Astrocyte (in vitro differentiated cells and primary cell): ENCODE results near the gene LRRC4C. TPM values are rescaled to one million over a fixed set of nuclear protein-coding genes. Genes with fewer than 3 reads are reported as not detected.

Experiments used
- DNase-seq: peaks from one replicate; pipeline ENCODE4 v3.0.0-alpha.2; 2010; ENCODE audit warnings: low read depth
- FAIRE-seq: peaks from 2 replicates; lab custom pipeline; 2011; peaks lifted over from hg19 to GRCh38; lab: Jason Lieb, UNC
- H2AFZ ChIP-seq: 2 replicates; pipeline ENCODE4 v1.6.0; 2012; ENCODE audit warnings: low read depth, low read length, inconsistent platforms
- H3K27ac ChIP-seq: 2 replicates; pipeline ENCODE4 v1.5.1; 2011; ENCODE audit warnings: low read depth, low read length, inconsistent platforms
- H3K27me3 ChIP-seq: 2 replicates; pipeline ENCODE4 v1.6.0; 2011; ENCODE audit warnings: low read length, inconsistent platforms; ENCODE audit not compliant: insufficient read depth
- H3K36me3 ChIP-seq: 2 replicates; pipeline ENCODE4 v1.5.1; 2011; ENCODE audit warnings: low read length, inconsistent platforms; ENCODE audit not compliant: insufficient read depth
- H3K4me1 ChIP-seq: 2 replicates; pipeline ENCODE4 v1.5.1; 2011; ENCODE audit warnings: low read length, inconsistent platforms; ENCODE audit not compliant: insufficient read depth
- H3K4me2 ChIP-seq: 2 replicates; pipeline ENCODE4 v1.6.0; 2012; ENCODE audit warnings: low read length, inconsistent platforms
- H3K4me3 ChIP-seq: 2 replicates; pipeline ENCODE4 v1.5.1; 2011; ENCODE audit warnings: low read depth, mild to moderate bottlenecking, low read length, inconsistent platforms; ENCODE audit not compliant: insufficient read depth
- H3K79me2 ChIP-seq: 2 replicates; pipeline ENCODE4 v1.6.0; 2012; ENCODE audit warnings: mild to moderate bottlenecking, low read length, inconsistent platforms; ENCODE audit not compliant: insufficient read depth
- H3K9ac ChIP-seq: 2 replicates; pipeline ENCODE4 v1.6.0; 2012; ENCODE audit warnings: mild to moderate bottlenecking, low read length, inconsistent platforms
- H3K9me3 ChIP-seq: 2 replicates; pipeline ENCODE4 v1.5.1; 2012; ENCODE audit warnings: low read depth, mild to moderate bottlenecking, low read length, inconsistent platforms; ENCODE audit not compliant: insufficient read depth
- H4K20me1 ChIP-seq: 2 replicates; pipeline ENCODE4 v1.6.0; 2012; ENCODE audit warnings: low read length, inconsistent platforms; ENCODE audit not compliant: insufficient read depth
- H3K27ac Mint-ChIP-seq: one replicate; pipeline ENCODE4 v1.8.0; 2021; ENCODE audit warnings: mild to moderate bottlenecking, mixed read lengths; ENCODE audit not compliant: unreplicated experiment
- H3K27me3 Mint-ChIP-seq: one replicate; pipeline ENCODE4 v1.8.0; 2021; ENCODE audit warnings: low read depth, mixed read lengths; ENCODE audit not compliant: unreplicated experiment
- H3K36me3 Mint-ChIP-seq: one replicate; pipeline ENCODE4 v1.8.0; 2021; ENCODE audit warnings: low read depth, mixed read lengths; ENCODE audit not compliant: unreplicated experiment
- H3K4me1 Mint-ChIP-seq: one replicate; pipeline ENCODE4 v1.8.0; 2021; ENCODE audit warnings: low read depth, mixed read lengths; ENCODE audit not compliant: unreplicated experiment
- H3K4me3 Mint-ChIP-seq: one replicate; pipeline ENCODE4 v1.8.0; 2021; ENCODE audit warnings: mild to moderate bottlenecking, moderate library complexity, mixed read lengths; ENCODE audit not compliant: unreplicated experiment
- H3K9me3 Mint-ChIP-seq: one replicate; pipeline ENCODE4 v1.8.0; 2021; ENCODE audit warnings: mild to moderate bottlenecking, mixed read lengths; ENCODE audit not compliant: unreplicated experiment
- CTCF ChIP-seq: IDR thresholded peaks from 2 replicates; pipeline ENCODE4 v1.5.1; 2011; ENCODE audit warnings: low read depth, mild to moderate bottlenecking, inconsistent platforms, low read length, moderate library complexity; ENCODE audit not compliant: insufficient read depth
- EZH2 ChIP-seq: IDR thresholded peaks from 2 replicates; pipeline ENCODE4 v1.6.1; 2012; ENCODE audit warnings: mild to moderate bottlenecking, low read length, inconsistent platforms; ENCODE audit not compliant: insufficient read depth
- total RNA-seq: library from RNA; stranded (reverse); gene quantifications from 2 replicates; pipeline ENCODE4 v1.2.1, GENCODE V29; 2021

The LRRC4C gene
- total RNA-seq, 1 donor from 2014 or later: 9.0 TPM

- Histone ChIP-seq H3K9ac (no peak overlapping the region), H3K36me3 (no peaks in the 10 kb centered on the region), H4K20me1 (no peaks in the 10 kb centered on the region), H3K4me1 (no peaks in the 10 kb centered on the region), H3K27me3 (no peaks in the 10 kb centered on the region), H2AFZ (no peak overlapping the region), H3K79me2 (no peaks in the 10 kb centered on the region), H3K27ac (no peak overlapping the region), H3K4me3 (no peak overlapping the region), H3K4me2 (no peak overlapping the region), H3K9me3 (no peaks in the 10 kb centered on the region)
- FAIRE-seq (no peak), DNase-seq (no peak)
- H3K4me3 Mint-ChIP-seq: no peak overlapping the region
- H3K36me3 Mint-ChIP-seq: no peaks in the 10 kb centered on the region
- TF ChIP-seq CTCF (no peak), EZH2 (no peak)
- H3K9me3 Mint-ChIP-seq: peaks cover 4% of the 10 kb centered on the region
- no peaks in the 10 kb centered on the region for H3K4me1 Mint-ChIP-seq
- no peak overlapping the region for H3K27ac Mint-ChIP-seq
- no peaks in the 10 kb centered on the region for H3K27me3 Mint-ChIP-seq
These were observed 1354.4 kb downstream of the LRRC4C start for GRCh38 chr11:40104941-40105550.

- Histone ChIP-seq H3K4me3 (no peak overlapping the region), H3K9ac (no peak overlapping the region), H3K4me2 (no peak overlapping the region), H3K4me1 (no peaks in the 10 kb centered on the region), H3K9me3 (no peaks in the 10 kb centered on the region), H3K27ac (no peak overlapping the region), H2AFZ (no peak overlapping the region), H4K20me1 (no peaks in the 10 kb centered on the region), H3K79me2 (no peaks in the 10 kb centered on the region), H3K36me3 (no peaks in the 10 kb centered on the region), H3K27me3 (no peaks in the 10 kb centered on the region)
- Mint-ChIP-seq H3K27me3 (no peaks in the 10 kb centered on the region), H3K36me3 (no peaks in the 10 kb centered on the region), H3K4me1 (no peaks in the 10 kb centered on the region), H3K9me3 (peaks cover 4% of the 10 kb centered on the region), H3K4me3 (no peak overlapping the region), H3K27ac (no peak overlapping the region)
- TF ChIP-seq CTCF: no peak
- no peak for TF ChIP-seq EZH2
- FAIRE-seq (no peak), DNase-seq (no peak)
These were observed 1358.7 kb downstream of the LRRC4C start for GRCh38 chr11:40100781-40101180.

GRCh38 chr11:40100162-40100553 lies 1359.3 kb downstream of the LRRC4C start:
- no peaks in the 10 kb centered on the region for H3K4me1 ChIP-seq
- no peaks in the 10 kb centered on the region for H3K27me3 ChIP-seq
- H3K9me3 ChIP-seq: no peaks in the 10 kb centered on the region
- FAIRE-seq (no peak), DNase-seq (no peak)
- no peak overlapping the region for H2AFZ ChIP-seq
- H3K27ac ChIP-seq: no peak overlapping the region
- Mint-ChIP-seq H3K36me3 (no peaks in the 10 kb centered on the region), H3K27ac (no peak overlapping the region), H3K4me1 (no peaks in the 10 kb centered on the region), H3K9me3 (peaks cover 4% of the 10 kb centered on the region), H3K27me3 (no peaks in the 10 kb centered on the region), H3K4me3 (no peak overlapping the region)
- no peaks in the 10 kb centered on the region for H3K79me2 ChIP-seq
- no peaks in the 10 kb centered on the region for H3K36me3 ChIP-seq
- H3K4me3 ChIP-seq: no peak overlapping the region
- H4K20me1 ChIP-seq: no peaks in the 10 kb centered on the region
- H3K9ac ChIP-seq: no peak overlapping the region
- TF ChIP-seq CTCF: no peak
- no peak for TF ChIP-seq EZH2
- no peak overlapping the region for H3K4me2 ChIP-seq
